Choroid plexus epithelial cell (primary cell): ENCODE measurements around the gene CFAP92.

Experiments
- DNase-seq: peaks from one replicate; pipeline ENCODE4 v3.0.0-alpha.2; 2010; ENCODE audit warnings: low read depth
- H3K4me3 ChIP-seq: 2 replicates; pipeline ENCODE4 v1.5.1; 2011; ENCODE audit warnings: low read depth, mild to moderate bottlenecking, control low read depth, low read length, moderate library complexity
- TF ChIP-seq, protein P1 (sequence below): conservative IDR thresholded peaks from 2 replicates; pipeline ENCODE4 v1.5.1; 2011; ENCODE audit warnings: low read depth, mild to moderate bottlenecking, control low read depth, inconsistent platforms, low read length, moderate library complexity

Gene CFAP92

DNA sequence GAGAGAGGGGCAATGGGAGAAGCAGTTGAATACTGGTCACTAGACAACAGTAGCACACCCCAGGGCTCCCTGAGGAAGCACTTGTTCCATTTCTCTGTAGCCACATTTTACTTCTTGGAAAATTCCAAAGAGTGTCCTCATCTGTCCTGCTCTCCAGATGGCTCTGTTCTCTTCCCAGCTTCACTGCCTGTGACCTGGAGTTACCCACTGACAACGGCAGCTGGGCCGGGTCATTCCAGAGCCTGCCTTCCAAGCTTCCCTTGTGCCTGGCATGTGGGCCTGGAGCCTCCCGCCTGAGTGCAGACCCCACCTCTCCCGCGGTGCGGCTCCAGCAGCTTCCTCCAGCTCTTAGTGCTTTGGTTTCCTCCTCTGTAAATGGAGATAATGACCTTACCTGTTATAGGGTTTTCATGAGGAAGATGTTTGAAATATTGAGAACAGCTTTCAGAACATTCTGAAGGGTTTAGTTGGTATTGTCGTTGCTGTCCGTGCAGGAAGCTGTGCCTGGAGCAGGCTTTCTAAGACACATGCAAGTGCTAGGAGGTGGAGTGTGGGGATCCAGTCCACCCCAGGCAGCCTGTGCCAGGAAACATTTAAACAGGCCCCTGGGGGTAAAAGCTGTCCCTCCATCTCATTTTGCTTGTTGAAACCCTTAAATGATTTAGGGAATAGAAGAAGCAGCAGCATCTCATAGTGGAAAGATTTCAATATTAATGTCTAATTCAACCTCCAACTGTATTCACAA is 32.0 kb upstream of the CFAP92 start:
- DNase-seq = no peak
- TF ChIP-seq, protein P1, sequence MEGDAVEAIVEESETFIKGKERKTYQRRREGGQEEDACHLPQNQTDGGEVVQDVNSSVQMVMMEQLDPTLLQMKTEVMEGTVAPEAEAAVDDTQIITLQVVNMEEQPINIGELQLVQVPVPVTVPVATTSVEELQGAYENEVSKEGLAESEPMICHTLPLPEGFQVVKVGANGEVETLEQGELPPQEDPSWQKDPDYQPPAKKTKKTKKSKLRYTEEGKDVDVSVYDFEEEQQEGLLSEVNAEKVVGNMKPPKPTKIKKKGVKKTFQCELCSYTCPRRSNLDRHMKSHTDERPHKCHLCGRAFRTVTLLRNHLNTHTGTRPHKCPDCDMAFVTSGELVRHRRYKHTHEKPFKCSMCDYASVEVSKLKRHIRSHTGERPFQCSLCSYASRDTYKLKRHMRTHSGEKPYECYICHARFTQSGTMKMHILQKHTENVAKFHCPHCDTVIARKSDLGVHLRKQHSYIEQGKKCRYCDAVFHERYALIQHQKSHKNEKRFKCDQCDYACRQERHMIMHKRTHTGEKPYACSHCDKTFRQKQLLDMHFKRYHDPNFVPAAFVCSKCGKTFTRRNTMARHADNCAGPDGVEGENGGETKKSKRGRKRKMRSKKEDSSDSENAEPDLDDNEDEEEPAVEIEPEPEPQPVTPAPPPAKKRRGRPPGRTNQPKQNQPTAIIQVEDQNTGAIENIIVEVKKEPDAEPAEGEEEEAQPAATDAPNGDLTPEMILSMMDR = no peak
- H3K4me3 ChIP-seq = no peak overlapping the region

DNA sequence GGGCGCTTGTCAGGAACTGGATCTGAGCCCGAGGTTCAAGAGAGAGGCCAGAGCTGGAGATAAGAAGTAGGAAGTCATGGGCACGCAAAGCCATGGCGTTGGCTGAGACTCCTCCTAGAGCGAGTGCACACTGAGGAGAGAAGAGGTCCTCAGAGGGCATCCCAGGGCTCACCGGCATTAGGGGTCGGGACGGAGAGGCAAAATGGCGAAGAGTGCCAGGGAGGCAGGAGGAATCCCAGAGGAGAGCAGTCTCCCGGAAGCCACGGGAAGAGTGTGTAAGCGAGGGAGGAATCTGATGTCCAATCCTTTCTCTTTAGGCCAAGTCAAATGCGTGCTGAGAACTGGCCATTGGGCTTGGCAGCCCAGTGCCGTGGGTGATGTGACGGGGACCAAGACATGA is 31.2 kb upstream of the CFAP92 start:
- TF ChIP-seq, protein P1 = no peak
- no peak for DNase-seq
- no peak overlapping the region for H3K4me3 ChIP-seq

DNA sequence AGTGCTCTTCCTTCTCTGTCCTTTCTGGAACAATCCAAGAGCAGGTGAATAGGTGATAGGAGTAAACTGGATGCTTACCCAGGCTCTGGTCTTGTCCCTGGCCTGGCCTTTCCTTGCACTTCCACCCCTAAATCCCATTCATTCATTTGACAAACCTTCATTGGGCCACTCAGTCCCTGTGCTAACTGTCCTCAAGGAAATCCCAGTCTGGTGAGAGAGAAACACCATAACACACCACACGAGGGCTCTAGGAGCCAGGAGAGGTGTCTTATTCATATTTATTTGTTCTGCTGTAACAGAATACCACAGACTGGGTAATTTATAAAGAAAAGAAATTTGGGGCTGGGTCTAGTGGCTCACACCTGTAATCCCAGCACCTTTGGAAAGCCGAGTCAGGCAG is 30.0 kb upstream of the CFAP92 start:
- H3K4me3 ChIP-seq = no peak overlapping the region
- TF ChIP-seq, protein P1 = peak; percentile 63
- peak; percentile 66 for DNase-seq

DNA sequence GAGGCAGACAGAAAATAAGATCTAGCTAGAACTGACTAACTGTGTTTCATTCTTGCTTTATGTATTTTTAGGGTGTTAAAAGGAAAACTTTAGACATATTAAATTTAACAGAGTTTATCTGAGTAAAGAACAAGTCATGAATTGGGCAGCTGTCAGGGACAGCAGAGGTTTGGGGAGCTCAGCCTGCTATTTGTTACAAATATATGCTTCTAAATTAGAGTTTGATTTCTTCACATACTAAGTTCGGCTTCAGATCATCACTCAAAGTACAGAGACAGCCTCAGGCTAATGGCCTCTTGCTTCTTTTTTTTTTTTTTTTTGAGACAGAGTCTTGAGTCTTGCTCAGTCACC is 29.1 kb upstream of the CFAP92 start:
- no peak overlapping the region for H3K4me3 ChIP-seq
- DNase-seq = no peak
- TF ChIP-seq, protein P1 = no peak

DNA sequence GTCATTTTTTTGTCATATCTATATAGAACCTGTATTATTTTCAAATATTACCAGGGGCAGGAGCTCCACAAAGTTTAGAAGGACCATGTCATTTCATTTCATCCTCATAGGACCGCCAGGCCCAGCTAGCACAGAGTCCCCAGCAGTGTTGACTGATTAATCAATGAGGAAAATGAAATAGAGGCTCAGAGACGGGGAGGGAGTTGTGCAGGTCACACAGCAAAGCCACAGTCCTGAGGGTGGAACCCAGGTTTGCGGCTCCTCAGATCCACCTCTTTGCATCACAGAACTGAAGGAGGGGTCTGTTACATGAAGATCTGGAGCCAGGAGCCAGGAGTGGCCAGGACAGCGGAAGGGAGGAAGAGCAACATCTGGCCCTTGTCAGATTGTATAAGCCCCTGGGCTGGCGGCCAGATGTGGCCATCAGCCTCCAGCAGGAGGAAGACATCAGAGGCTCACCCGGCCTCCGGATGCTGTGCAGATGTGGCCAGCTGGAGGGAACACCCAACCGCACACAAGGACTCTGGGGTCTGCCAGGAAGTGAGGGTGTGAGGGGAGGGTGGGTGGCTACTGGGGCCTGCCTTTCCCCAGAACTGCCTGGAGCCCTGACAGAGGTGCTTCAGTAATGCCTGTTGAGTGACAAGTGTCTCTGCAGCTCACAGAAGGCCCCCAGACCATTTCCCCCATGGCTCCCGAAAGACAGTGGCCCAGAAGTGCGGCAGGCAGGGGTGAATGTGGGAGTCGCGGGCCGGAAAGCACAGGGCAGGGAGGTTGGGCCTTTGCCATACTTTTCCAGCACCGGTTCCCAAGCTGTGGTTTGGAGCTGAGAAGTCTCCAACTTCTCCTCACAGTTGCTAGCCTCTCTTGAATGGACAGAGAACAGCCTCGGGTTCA is 28.5 kb upstream of the CFAP92 start:
- peak; percentile 15 for DNase-seq
- TF ChIP-seq, protein P1 = no peak
- H3K4me3 ChIP-seq = no peak overlapping the region

DNA sequence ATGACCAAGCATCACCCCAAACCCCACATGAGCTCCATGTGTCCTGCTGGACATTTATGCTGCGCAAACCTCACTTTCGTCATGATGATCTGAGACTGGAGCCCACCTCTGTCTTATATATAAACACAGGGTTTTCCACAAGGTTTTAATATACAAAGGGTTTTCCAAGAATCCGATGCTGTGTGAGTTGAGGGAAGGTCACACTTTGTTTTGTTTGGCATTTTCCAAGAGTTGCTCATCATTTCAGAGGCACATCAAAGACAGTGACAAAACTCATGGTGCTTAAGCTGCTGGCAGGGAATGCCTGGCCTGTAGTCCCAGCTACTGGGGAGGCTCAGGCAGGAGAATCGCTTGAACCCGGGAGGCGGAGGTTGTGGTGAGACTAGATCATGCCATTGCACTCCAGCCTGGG is 27.3 kb upstream of the CFAP92 start:
- no peak overlapping the region for H3K4me3 ChIP-seq
- TF ChIP-seq, protein P1 = no peak
- peak; percentile 26 for DNase-seq

DNA sequence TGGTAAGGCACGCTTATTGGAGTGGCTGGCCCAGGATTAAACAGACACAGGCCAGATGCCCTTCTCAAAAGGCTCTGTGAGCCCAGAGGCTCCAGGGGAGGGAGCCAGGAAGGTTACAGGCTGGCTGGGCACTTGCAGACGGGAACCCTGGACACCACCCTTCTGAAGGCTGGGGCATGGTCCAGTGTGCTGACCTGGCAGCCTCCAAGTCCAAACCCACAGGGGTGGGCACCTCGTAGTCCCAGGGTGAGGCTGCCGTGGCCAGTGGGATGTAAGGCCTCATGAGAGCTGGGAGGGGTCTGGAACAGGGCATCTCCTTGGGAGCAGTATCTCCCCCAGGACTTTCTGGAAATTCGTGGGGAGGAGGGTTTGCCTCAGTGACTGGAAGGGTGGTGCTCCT is 26.8 kb upstream of the CFAP92 start:
- TF ChIP-seq, protein P1 = no peak
- H3K4me3 ChIP-seq = no peak overlapping the region
- DNase-seq = no peak
